ENCODE measurements around the gene SIPA1L3. TPM values are rescaled to one million over a fixed set of nuclear protein-coding genes. Genes with fewer than 3 reads are reported as not detected.

SIPA1L3 gene
- total RNA-seq, 1 donor from 2014 or later, result 26.9 TPM

GRCh38 chr19:37874784-37875183 is 32.2 kb upstream of the SIPA1L3 start:
- Histone ChIP-seq H3K9me3 (ENCODE audit: insufficient read depth, low read depth, low read length) (no peaks in the 10 kb centered on the region), H3K4me3 (ENCODE audit: insufficient read depth, low read depth, low read length) (no peak overlapping the region), H3K79me2 (ENCODE audit: insufficient read depth, low read length) (no peaks in the 10 kb centered on the region), H3K4me1 (ENCODE audit: insufficient read depth, low read length) (no peaks in the 10 kb centered on the region), H3K9ac (ENCODE audit: low read length) (no peak overlapping the region), H3K27ac (ENCODE audit: low read depth, low read length) (no peak overlapping the region), H2AFZ (ENCODE audit: low read depth, low read length) (no peak overlapping the region), H3K36me3 (ENCODE audit: insufficient read depth, low read length) (no peaks in the 10 kb centered on the region), H4K20me1 (ENCODE audit: insufficient read depth, low read length) (no peaks in the 10 kb centered on the region), H3K27me3 (ENCODE audit: insufficient read depth, low read length) (no peaks in the 10 kb centered on the region), H3K4me2 (ENCODE audit: low read length) (no peak overlapping the region)
- Mint-ChIP-seq H3K27me3 (ENCODE audit: low read depth, unreplicated experiment) (no peaks in the 10 kb centered on the region), H3K4me3 (ENCODE audit: unreplicated experiment) (no peak overlapping the region), H3K27ac (ENCODE audit: unreplicated experiment) (no peak overlapping the region), H3K36me3 (ENCODE audit: low read depth, unreplicated experiment) (peaks cover 2% of the 10 kb centered on the region), H3K9me3 (ENCODE audit: unreplicated experiment) (peaks cover 21% of the 10 kb centered on the region), H3K4me1 (ENCODE audit: low read depth, unreplicated experiment) (peaks cover under 1% of the 10 kb centered on the region)
- DNase-seq (ENCODE audit: low read depth), result peak; percentile 12
- no peak for TF ChIP-seq CTCF (IDR thresholded peaks at IDR 0.05; ENCODE audit: insufficient read depth, low read depth, low read length)
- no peak for TF ChIP-seq EZH2 (IDR thresholded peaks at IDR 0.05; ENCODE audit: insufficient read depth, low read length)
- FAIRE-seq, result no peak

- H3K4me2 ChIP-seq (ENCODE audit: low read length), result no peak overlapping the region
- Mint-ChIP-seq H3K27me3 (ENCODE audit: low read depth, unreplicated experiment) (no peaks in the 10 kb centered on the region), H3K4me3 (ENCODE audit: unreplicated experiment) (no peak overlapping the region), H3K36me3 (ENCODE audit: low read depth, unreplicated experiment) (no peaks in the 10 kb centered on the region), H3K27ac (ENCODE audit: unreplicated experiment) (no peak overlapping the region), H3K4me1 (ENCODE audit: low read depth, unreplicated experiment) (no peaks in the 10 kb centered on the region), H3K9me3 (ENCODE audit: unreplicated experiment) (peaks cover 14% of the 10 kb centered on the region)
- H3K36me3 ChIP-seq (ENCODE audit: insufficient read depth, low read length), result no peaks in the 10 kb centered on the region
- DNase-seq (ENCODE audit: low read depth), result no peak
- H3K4me1 ChIP-seq (ENCODE audit: insufficient read depth, low read length), result no peaks in the 10 kb centered on the region
- H2AFZ ChIP-seq (ENCODE audit: low read depth, low read length), result no peak overlapping the region
- H3K4me3 ChIP-seq (ENCODE audit: insufficient read depth, low read depth, low read length), result no peak overlapping the region
- H3K79me2 ChIP-seq (ENCODE audit: insufficient read depth, low read length), result no peaks in the 10 kb centered on the region
- no peak for FAIRE-seq
- H3K27ac ChIP-seq (ENCODE audit: low read depth, low read length), result no peak overlapping the region
- H4K20me1 ChIP-seq (ENCODE audit: insufficient read depth, low read length), result no peaks in the 10 kb centered on the region
- H3K9ac ChIP-seq (ENCODE audit: low read length), result no peak overlapping the region
- no peak for TF ChIP-seq EZH2 (IDR thresholded peaks at IDR 0.05; ENCODE audit: insufficient read depth, low read length)
- TF ChIP-seq CTCF (IDR thresholded peaks at IDR 0.05; ENCODE audit: insufficient read depth, low read depth, low read length), result no peak
- no peaks in the 10 kb centered on the region for H3K9me3 ChIP-seq (ENCODE audit: insufficient read depth, low read depth, low read length)
- no peaks in the 10 kb centered on the region for H3K27me3 ChIP-seq (ENCODE audit: insufficient read depth, low read length)
These were observed 31.0 kb upstream of the SIPA1L3 start for GRCh38 chr19:37876032-37876431.

- Mint-ChIP-seq H3K36me3 (ENCODE audit: low read depth, unreplicated experiment) (no peaks in the 10 kb centered on the region), H3K4me3 (ENCODE audit: unreplicated experiment) (no peak overlapping the region), H3K9me3 (ENCODE audit: unreplicated experiment) (peaks cover 17% of the 10 kb centered on the region), H3K27me3 (ENCODE audit: low read depth, unreplicated experiment) (no peaks in the 10 kb centered on the region), H3K27ac (ENCODE audit: unreplicated experiment) (no peak overlapping the region), H3K4me1 (ENCODE audit: low read depth, unreplicated experiment) (no peaks in the 10 kb centered on the region)
- Histone ChIP-seq H3K9ac (ENCODE audit: low read length) (no peak overlapping the region), H4K20me1 (ENCODE audit: insufficient read depth, low read length) (no peaks in the 10 kb centered on the region), H3K27ac (ENCODE audit: low read depth, low read length) (no peak overlapping the region), H3K36me3 (ENCODE audit: insufficient read depth, low read length) (no peaks in the 10 kb centered on the region), H3K4me3 (ENCODE audit: insufficient read depth, low read depth, low read length) (no peak overlapping the region), H3K27me3 (ENCODE audit: insufficient read depth, low read length) (no peaks in the 10 kb centered on the region), H3K79me2 (ENCODE audit: insufficient read depth, low read length) (no peaks in the 10 kb centered on the region), H3K4me2 (ENCODE audit: low read length) (no peak overlapping the region), H3K4me1 (ENCODE audit: insufficient read depth, low read length) (no peaks in the 10 kb centered on the region), H3K9me3 (ENCODE audit: insufficient read depth, low read depth, low read length) (no peaks in the 10 kb centered on the region), H2AFZ (ENCODE audit: low read depth, low read length) (no peak overlapping the region)
- DNase-seq (ENCODE audit: low read depth) (no peak), FAIRE-seq (no peak)
- no peak for TF ChIP-seq EZH2 (IDR thresholded peaks at IDR 0.05; ENCODE audit: insufficient read depth, low read length)
- TF ChIP-seq CTCF (IDR thresholded peaks at IDR 0.05; ENCODE audit: insufficient read depth, low read depth, low read length), result no peak
These were observed 29.9 kb upstream of the SIPA1L3 start for GRCh38 chr19:37877147-37877546.
